HG03558 (cell line): Measurements from ENCODE around the gene NCOA7.
"Not testable (repeated sequence)": the region's sequence is repeated elsewhere in the genome, so short reads cannot be mapped to it uniquely, and the experiment has no call there.

Experiments used
- ATAC-seq: cut with Tn5 transposase; IDR thresholded peaks from one replicate; pipeline ENCODE4 v1.9.1; 2021; ENCODE audit warnings: moderate number of reproducible peaks; ENCODE audit not compliant: unreplicated experiment; ENCODE audit errors: extremely low read depth

NCOA7 gene

DNA sequence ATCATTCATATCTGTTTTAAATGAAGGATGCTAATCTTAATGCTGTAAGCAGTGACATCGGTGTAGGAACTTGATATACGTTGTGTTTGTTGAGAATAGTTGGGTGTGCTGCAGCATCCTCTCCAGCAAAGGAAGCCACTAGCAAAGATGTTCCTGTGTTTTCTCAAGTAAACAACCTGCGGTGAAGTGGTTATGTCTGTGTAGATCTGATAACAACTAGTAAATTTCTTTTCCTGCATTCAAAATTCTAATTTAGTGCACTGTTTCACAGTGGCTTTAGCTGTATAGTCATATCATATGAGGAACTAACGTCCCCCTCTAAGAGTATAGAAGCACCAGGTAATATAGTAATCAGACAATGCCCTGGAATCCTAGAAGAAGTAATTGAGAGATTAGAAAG is 38.7 kb downstream of the NCOA7 start:
- ATAC-seq: no peak

DNA sequence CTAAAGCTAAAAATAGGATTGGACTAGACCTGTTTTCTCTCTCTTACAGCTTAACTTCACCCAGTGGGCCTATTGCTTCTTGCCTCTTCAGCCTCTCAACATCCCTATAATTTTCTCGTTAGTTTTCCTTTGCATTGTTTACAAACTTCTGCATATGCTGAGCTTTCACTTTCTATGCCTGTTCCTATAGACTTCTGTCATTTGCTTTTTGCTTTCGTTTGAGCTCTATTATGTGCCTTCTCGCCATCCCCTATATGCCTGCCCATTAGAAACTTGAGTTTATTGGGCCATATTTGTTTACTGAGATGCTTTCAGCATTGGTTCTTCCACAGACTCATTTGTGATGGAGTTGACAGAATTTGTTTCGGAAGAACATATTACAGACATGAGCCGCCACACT is 40.9 kb downstream of the NCOA7 start:
- no peak for ATAC-seq

DNA sequence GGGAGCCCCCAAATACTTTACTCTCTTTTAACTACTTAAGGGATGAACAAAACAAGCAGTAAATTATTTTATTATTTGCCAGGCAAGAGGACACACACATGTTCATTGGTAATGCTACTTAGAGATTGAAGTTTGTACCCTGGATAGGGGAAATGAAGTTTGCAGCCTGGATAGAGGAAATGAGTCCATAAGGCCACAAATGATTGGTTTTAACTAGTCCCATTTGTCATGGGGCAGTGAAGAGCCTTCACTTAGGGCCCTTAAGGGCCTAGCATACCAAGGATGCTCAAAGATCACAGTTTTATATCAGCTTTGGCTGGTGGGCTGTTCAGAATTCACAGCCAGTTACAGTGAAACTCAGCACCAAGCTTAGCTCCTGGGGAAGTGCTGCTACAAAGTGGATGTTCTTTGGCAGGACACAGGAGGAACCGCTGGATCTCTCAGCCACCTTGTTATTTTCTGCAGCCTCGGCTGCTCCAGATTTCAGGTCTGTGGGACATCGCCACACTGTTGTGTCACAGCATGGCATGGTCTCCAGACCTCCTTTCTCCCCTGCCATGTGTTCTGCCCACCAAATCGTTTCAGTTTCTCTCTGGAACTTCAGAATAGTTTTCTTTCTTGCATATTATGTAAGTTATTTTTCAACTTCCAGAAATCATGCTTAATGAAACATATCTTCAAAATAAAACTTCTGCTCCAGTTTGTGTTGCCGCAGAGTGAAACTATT is 41.8 kb downstream of the NCOA7 start:
- ATAC-seq: no peak

DNA sequence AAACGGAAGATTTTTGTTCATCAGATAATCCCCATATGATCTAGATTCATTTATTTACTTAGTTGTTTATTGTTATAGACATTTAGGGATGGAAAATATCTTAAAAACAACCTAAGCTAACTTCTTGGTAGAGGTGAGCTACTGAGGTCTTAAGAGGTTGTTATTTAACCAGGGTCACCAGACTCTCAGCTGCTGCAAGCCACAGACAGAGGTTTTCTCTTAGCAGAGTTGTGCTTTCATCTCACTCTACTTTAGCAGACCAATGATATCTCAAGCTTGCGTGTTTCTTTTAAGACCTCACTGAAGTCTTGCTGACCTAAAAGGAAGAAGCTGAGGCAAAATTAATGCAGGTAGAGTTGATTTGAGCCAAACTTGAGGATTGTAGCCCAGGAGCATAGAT is 43.6 kb downstream of the NCOA7 start:
- ATAC-seq: peak; percentile 82

DNA sequence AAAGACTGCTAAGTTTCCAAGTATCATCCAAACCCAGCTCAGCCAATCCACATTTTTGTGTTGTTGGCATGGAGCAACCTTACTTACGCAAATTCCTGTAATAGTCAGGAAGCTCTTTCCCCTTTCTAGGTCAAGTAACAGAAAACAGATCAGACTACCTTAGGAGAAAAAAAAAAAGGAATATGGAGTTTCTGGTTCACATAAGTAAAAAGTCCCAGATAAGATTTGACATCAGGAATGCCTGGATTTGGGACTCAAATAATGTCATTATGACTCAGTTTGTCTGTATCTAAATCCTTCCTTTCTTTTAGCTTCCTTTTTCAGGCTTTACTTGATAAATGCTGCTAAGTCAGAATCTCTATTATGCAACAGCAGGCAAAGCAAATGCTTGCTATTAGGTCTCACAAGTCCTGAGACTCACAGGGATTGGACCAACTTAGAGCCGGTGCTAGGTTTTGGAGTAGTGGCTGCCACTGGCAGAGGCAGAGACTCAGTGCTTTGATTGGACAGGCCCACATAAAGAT is 44.5 kb downstream of the NCOA7 start:
- no peak for ATAC-seq

DNA sequence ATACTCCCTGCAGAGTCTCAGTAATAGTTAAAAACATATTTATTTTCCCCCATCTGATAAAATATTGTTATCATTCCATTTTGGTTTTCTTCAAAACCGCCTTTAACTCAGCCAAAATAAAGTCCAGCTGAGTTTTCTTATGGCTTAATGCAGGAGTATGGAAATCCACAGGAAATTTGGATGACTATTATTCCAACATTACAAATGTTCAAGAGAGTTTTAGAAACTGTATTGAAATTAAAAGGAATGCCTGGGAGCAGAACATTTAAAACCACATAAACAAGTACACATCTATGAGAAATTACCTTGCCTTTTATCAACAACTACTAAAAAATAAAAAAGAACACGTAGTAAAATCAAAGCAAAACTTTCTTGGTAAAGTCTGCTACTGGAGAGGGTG is 45.7 kb downstream of the NCOA7 start:
- ATAC-seq: no peak

DNA sequence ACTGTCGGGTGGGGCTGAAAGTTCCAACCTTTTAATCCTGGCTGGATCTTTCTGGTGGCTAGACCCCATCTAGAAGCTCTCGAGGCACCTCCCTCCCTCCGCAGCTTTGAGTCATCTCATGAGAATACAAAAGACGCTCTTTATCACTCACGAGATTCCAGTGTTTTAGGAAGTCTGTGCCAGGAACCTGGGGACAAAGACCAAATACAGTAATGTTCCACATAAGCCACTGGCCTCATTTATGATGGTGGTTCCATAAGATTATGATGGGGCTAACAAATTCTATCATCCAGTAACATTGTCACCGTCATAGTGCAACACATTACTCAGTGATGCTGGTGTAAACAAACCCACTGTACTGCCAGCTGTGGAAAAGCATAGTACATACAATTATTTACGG is 48.7 kb downstream of the NCOA7 start:
- no peak for ATAC-seq

DNA sequence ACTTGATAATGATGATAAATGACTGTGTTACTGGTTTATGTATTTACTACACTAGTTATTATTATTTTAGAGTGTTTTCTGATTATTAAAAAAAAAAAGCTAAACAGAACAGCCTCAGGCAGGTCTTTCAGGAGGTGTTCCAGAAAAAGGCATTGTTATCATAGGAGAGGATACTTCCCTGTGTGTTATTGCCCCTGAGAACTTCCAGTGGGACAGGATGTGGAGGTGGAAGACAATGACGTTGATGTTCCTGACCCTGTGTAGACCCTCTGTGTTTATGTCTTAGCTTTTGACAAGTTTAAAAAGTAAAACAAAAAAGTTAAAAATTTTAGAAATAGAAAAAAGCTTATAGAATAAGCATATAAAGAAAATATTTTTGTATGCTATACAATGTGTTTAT is 49.1 kb downstream of the NCOA7 start:
- no peak for ATAC-seq

DNA sequence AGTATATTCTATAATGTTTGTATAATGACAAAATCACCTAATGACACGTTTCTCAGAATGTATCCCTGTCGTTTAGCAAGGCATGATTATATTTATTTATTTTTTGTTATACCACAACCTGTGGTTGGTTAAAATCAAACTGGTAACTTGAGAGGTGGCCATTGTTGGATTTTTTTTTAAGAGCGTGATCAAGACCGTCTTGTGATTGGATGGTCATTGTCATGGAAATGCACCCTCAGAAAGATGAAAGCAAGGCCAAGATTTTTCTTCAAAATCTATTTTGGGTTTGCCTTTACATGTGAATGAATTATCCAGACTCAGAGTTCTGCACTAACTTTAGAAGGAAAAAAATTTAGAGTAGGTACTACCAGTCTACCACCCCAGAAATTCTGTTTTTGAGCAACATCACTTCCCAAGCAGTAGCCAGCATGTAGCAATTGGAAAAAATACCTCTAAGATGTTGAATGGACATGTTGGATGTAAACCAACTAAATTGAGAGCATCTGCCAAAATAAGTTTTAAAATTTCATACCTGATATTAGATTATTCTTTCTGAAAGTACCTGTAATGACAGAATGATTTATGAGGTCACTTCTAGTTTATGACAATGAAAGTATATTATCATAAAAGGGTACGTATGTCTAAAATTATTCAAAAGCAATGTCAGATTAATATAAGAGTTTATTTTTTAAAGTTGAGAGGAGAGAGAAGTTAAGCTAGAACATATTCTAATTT is 50.8 kb downstream of the NCOA7 start:
- ATAC-seq: no peak

DNA sequence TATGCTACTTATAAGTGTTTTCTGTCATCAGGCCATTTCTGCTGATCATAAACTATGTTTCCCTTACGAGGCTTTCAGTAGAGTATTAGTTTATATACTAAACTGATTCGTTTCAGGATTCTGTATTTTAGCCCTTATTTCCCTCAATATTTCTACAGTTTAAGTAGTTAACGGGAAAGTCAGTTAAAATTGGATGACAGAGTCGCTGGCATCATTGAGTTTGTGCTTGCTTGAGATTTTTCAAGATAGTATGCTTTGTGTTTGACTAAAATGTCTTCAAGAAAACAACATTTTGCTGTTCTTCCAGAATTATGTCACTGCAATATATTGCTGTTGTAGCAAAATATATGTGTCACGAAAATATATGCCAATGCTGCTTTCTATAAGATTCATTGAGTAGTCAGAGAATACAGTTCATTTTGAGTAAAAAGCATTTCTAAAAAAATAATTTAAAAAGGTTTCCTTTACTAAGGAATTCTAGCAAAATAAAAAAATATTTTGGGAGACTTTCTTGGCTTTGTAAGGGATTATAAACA is 51.4 kb downstream of the NCOA7 start:
- ATAC-seq: no peak

DNA sequence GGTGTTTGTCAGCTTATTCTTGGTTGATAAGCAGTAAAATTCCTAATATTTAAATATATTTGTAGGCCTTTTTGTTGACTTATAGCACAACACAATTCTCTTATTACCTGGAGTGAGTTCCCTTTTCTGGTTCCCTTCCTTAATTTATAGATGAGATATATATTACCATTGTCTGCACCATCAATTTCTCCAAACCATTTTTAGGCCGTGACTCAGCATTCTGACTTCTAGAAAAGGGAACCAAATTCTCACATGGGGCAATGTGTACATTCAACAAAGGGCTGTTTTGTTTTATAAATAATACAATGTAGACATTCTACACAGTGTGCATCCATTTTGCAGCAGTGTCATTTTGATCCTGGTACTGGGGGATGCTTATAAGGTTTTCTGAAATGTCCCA is 52.8 kb downstream of the NCOA7 start:
- ATAC-seq: no peak

DNA sequence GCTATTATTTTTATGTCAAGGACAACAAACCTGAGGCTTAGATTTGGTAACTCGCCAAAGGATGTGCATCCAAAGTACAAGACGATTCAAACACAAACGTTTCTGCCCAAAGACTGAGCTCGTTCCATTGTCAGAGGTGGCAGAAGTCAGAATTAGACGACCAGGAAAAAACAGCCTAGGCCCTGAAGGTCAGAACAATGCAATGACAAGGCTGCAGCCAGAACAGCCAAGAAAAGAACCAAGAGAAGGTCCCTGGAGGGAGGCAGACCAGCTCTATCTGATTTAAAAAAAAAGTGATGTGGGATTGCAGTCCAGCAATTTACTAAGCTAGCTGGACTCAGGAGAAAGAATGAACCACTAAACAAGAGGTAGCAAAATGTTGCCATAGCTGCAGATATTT is 54.2 kb downstream of the NCOA7 start:
- no peak for ATAC-seq

DNA sequence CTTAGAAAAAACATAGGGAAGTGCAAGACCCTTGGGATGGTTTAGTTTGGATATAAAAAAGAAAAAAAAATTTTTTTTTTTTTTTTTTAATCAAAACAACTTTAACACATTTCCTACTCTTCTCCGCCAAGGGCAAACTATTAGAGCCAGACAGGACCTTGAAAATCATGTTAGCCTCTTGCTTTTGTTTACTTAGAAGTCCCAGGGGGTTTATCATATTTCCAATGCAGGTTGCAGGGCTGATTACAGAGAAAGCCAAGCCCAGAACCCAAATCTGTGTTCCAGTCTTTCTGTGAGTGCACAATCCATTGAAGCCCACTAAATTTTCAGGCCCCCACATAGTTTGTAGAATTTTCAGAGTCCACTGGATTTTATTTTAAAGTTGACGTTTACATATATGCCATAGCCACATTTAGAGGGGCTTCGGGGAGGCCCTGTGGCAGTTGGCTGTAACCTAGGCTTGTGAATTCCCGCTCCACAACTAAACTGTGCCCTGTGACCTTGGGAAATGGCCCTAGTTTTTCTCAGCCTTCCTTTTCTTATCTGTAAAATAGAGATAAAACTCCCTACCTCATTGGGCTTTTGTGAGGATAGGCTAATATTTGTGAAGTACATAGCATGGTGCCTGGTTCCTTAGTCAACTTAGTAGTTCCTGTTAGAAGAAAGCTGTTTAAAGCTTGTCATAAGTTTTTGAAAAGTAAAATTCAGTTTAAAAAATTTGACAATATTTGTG is 55.7 kb downstream of the NCOA7 start:
- no peak for ATAC-seq

DNA sequence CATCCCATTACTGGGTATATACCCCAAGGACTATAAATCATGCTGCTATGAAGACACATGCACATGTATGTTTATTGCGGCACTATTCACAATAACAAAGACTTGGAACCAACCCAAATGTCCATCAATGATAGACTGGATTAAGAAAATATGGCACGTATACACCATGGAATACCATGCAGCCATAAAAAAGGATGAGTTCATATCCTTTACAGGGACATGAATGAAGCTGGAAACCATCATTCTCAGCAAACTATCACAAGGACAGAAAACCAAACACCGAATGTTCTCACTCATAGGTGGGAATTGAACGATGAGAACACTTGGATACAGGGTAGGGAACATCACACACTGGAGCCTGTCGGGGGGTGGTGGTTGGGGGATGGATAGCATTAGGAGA is 57.5 kb downstream of the NCOA7 start:
- not testable (repeated sequence) for ATAC-seq

DNA sequence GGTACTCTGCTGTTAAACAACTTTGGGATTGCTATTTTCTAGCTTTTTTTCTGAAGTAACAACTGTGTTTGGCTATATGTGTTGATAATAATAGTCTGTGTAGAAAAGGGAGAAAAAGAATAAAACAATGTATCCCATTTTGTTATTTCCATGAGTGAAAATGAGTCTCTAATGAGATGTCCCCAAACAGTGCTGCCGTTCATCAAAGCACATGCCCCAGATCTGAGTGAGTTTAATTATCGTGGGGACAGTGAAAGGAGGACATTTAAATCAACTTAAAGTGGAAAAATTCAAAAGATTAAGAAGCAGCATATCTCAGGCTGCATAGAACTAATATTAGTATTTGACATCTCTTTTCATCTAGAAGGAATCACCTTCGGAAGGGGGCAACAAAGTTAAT is 59.6 kb downstream of the NCOA7 start:
- ATAC-seq: no peak

DNA sequence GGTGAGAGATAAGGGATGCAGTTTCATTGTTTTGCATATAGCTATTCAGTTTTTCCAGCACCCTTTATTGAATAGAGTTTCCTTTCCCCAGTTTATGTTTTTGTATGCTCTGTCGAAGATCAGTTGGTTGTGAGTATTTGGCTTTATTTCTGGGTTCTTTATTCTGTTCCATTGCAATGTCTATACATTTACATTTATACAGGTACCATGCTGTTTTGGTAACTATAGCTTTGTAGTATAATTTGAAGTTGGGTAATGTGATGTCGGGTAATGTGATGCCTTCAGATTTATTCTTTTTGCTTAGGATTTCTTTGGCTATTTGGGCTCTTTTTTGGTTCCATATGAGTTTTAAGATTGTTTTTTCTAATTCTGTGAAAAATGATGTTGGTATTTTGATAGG is 61.8 kb downstream of the NCOA7 start:
- ATAC-seq: no peak

DNA sequence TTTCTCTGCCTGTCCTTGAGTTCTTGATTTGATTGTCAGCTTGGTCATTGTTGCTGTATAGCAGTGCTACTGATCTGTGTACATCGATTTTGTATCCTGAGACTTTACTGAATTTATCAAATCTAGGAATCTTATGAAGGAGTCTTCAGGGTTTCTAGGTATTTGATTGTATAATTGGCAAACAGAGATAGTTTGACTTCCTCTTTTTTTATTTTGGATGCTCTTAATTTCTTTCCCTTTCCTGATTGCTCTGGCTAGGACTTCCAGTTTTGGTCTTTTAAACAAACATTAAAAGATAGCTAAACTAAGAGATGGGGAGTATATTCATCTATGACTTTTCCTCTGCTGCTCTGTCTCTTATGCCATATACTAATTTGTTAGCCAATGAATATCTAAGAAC is 62.4 kb downstream of the NCOA7 start:
- ATAC-seq: no peak

DNA sequence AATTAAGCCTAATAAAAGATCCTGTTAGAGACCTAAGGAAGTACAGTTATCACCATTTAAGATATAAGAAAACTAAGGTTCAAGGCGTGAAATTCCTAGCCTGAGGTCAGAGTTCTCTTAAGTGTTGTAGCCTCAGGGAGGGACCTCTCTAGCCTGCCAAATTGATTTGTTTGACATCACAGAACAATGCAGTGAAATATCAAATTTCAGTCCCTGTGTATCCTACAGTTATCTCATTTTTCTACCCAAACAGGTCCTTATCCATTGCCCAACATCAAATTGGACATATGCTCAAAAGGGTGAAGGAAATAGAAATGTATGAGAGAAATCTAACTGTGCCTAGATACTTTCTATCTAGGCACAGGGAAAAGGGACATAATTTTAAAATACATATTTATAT is 63.0 kb downstream of the NCOA7 start:
- ATAC-seq: no peak

DNA sequence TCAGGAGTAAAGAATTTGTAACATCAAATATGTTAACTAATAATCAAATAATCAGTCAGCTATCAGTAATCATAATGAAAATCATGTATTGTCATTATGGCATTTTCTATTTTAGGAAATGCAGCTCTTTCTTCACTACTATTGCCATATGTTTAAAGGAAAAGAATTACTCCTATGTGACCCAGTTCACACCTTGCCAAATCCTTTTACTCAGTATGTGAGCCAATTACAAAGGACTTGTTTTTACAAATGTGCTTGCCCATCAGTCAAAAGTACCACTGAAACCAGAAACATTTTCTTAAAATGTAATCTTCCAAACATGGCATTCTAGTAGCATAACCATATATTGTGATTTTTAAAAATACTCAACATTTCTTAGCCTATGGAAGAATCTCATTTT is 63.6 kb downstream of the NCOA7 start:
- ATAC-seq: no peak

DNA sequence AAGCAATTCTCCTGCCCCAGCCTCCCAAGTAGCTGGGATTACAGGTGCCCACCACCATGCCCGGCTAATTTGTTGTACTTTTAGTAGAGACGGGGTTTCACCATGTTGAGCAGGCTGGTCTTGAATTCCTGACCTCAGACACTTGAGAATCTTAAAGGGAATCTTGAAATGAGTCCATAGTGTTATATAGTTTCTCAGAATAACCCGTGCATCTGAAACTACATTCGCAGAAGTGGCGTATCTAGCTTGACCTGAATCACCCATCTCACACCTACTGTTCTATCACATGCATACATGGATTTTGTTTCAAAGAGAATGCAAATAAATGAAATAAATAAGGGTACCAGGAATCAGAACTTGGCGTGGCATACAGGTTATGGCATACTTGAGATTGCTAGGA is 65.0 kb downstream of the NCOA7 start:
- no peak for ATAC-seq

DNA sequence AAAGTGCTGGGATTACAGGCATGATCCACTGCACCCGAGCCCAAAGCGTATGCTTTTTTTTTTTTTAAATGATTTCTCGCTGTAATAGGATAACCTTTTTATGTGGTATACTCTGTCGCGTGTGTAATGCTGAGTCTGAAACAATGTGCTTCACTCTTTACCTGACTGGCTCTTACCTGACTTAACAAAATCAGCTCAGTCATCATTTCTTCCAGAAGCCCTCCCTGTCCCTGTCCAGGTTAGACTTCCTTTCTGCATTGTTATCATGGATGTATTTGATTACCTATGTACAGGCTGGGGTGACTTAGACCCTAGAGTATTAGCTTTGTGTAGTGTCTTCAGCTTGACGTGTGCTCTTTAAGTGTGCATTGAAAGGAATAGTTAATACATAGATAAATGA is 67.1 kb downstream of the NCOA7 start:
- no peak for ATAC-seq
